HEK293 (cell line): ENCODE measurements around the gene HSD3B2.

ENCODE experiments used
- CTCF ChIA-PET: fragments of 350-600 bp; formaldehyde crosslinking; extraction: SDS; loops from one replicate; lab custom pipeline; 2021; ENCODE audit warnings: antibody characterized with exemption; lab: Yijun Ruan, JAX
- POLR2A ChIA-PET: fragments of 300-600 bp; formaldehyde crosslinking; extraction: SDS; loops from one replicate; lab custom pipeline; 2020; ENCODE audit warnings: antibody characterized with exemption, inconsistent platforms; lab: Yijun Ruan, JAX
- H3K27ac ChIP-seq: fragments of 200-500 bp; sonication (Bioruptor generic); 2 replicates; pipeline ENCODE4 v1.5.1; 2014; ENCODE audit warnings: low read depth, low read length, control low read depth, inconsistent platforms; ENCODE audit errors: extremely low read depth
- H3K36me3 ChIP-seq, 2 experiments: fragments of 200-500 bp in 1 of 2; sonication (Bioruptor generic) in 1 of 2; 1 replicate in 1 of 2; 2 replicates in 1 of 2; pipeline ENCODE4 v1.5.1; 2014 to 2017; ENCODE audit warnings: inconsistent platforms in 2 of 2, low read length in 2 of 2; ENCODE audit not compliant: control insufficient read depth in 2 of 2, insufficient read depth in 1 of 2
- H3K4me1 ChIP-seq: fragments of 200-500 bp; sonication (Bioruptor generic); 2 replicates; pipeline ENCODE4 v1.5.1; 2014; ENCODE audit warnings: mild to moderate bottlenecking, low read length, inconsistent platforms; ENCODE audit not compliant: control insufficient read depth, insufficient read depth
- H3K4me3 ChIP-seq: 2 replicates; pipeline ENCODE4 v1.5.1; 2011; ENCODE audit warnings: low read depth, mild to moderate bottlenecking, control low read depth, low read length, moderate library complexity
- H3K9me3 ChIP-seq: fragments of 200-500 bp; sonication (Bioruptor generic); 2 replicates; pipeline ENCODE4 v1.5.1; 2014; ENCODE audit warnings: low read depth, low read length, inconsistent platforms; ENCODE audit not compliant: control insufficient read depth, insufficient read depth
- FEZF1 ChIP-seq: fragments of 450-650 bp; formaldehyde crosslinking; IDR thresholded peaks from 2 replicates; pipeline ENCODE4 v1.5.1; 2016; ENCODE audit warnings: missing biosample characterization, missing genetic modification characterization
- PRDM1 ChIP-seq: fragments of 450-650 bp; formaldehyde crosslinking; IDR thresholded peaks from 2 replicates; pipeline ENCODE4; 2016; ENCODE audit warnings: missing biosample characterization, missing genetic modification characterization
- SCRT2 ChIP-seq: fragments of 450-650 bp; formaldehyde crosslinking; IDR thresholded peaks from 2 replicates; pipeline ENCODE4 v1.5.1; 2016; ENCODE audit warnings: missing biosample characterization, missing genetic modification characterization
- ZBTB1 ChIP-seq: fragments of 450-650 bp; formaldehyde crosslinking; IDR thresholded peaks from 2 replicates; pipeline ENCODE4 v1.5.1; 2016; ENCODE audit warnings: missing biosample characterization, missing genetic modification characterization
- ZBTB8A ChIP-seq: fragments of 450-650 bp; formaldehyde crosslinking; IDR thresholded peaks from 2 replicates; pipeline ENCODE4 v1.5.1; 2016; ENCODE audit warnings: missing biosample characterization, missing genetic modification characterization
- ZEB2 ChIP-seq: fragments of 450-650 bp; formaldehyde crosslinking; IDR thresholded peaks from 2 replicates; pipeline ENCODE4 v1.5.1; 2016; ENCODE audit warnings: missing biosample characterization, missing genetic modification characterization
- ZNF16 ChIP-seq: fragments of 450-650 bp; formaldehyde crosslinking; IDR thresholded peaks from 2 replicates; pipeline ENCODE4 v1.5.1; 2016; ENCODE audit warnings: low read depth, missing biosample characterization, missing genetic modification characterization
- ZNF174 ChIP-seq: fragments of 450-650 bp; formaldehyde crosslinking; IDR thresholded peaks from 2 replicates; pipeline ENCODE4 v1.5.0; 2017; ENCODE audit warnings: missing biosample characterization, mild to moderate bottlenecking, missing genetic modification characterization
- ZNF18 ChIP-seq: fragments of 450-650 bp; formaldehyde crosslinking; IDR thresholded peaks from 2 replicates; pipeline ENCODE4 v1.5.1; 2016; ENCODE audit warnings: missing biosample characterization, missing genetic modification characterization
- ZNF266 ChIP-seq: fragments of 450-650 bp; formaldehyde crosslinking; IDR thresholded peaks from 2 replicates; pipeline ENCODE4 v1.5.1; 2016; ENCODE audit warnings: missing biosample characterization, missing genetic modification characterization, low read depth
- ZNF302 ChIP-seq: fragments of 450-650 bp; formaldehyde crosslinking; IDR thresholded peaks from 2 replicates; pipeline ENCODE4 v1.5.1; 2016; ENCODE audit warnings: missing biosample characterization, missing genetic modification characterization, low read depth
- ZNF335 ChIP-seq: fragments of 450-650 bp; formaldehyde crosslinking; conservative IDR thresholded peaks from 2 replicates; pipeline ENCODE4 v1.5.1; 2016; ENCODE audit warnings: missing biosample characterization, missing genetic modification characterization
- ZNF341 ChIP-seq: fragments of 450-650 bp; formaldehyde crosslinking; IDR thresholded peaks from 2 replicates; pipeline ENCODE4; 2016; ENCODE audit warnings: low read depth, missing biosample characterization, missing genetic modification characterization
- ZNF366 ChIP-seq: fragments of 450-650 bp; formaldehyde crosslinking; conservative IDR thresholded peaks from 2 replicates; pipeline ENCODE4 v1.5.1; 2016; ENCODE audit warnings: missing biosample characterization, missing genetic modification characterization
- ZNF549 ChIP-seq: fragments of 450-650 bp; IDR thresholded peaks from 2 replicates; pipeline ENCODE4 v1.5.1; 2018; ENCODE audit warnings: missing biosample characterization, missing genetic modification characterization, mild to moderate bottlenecking, inconsistent platforms, moderate library complexity
- ZNF555 ChIP-seq: fragments of 450-650 bp; formaldehyde crosslinking; conservative IDR thresholded peaks from 2 replicates; pipeline ENCODE4 v1.5.1; 2017; ENCODE audit warnings: missing biosample characterization, mild to moderate bottlenecking, missing genetic modification characterization, inconsistent platforms
- ZNF658 ChIP-seq: fragments of 450-650 bp; formaldehyde crosslinking; IDR thresholded peaks from 2 replicates; pipeline ENCODE4; 2016; ENCODE audit warnings: missing biosample characterization, missing genetic modification characterization
- ZNF707 ChIP-seq: fragments of 450-650 bp; formaldehyde crosslinking; IDR thresholded peaks from 2 replicates; pipeline ENCODE4 v1.5.1; 2016; ENCODE audit warnings: missing biosample characterization, missing genetic modification characterization
- ZNF776 ChIP-seq: fragments of 450-650 bp; formaldehyde crosslinking; IDR thresholded peaks from 2 replicates; pipeline ENCODE4 v1.5.0; 2017; ENCODE audit warnings: missing biosample characterization, missing genetic modification characterization, borderline replicate concordance
- ZNF785 ChIP-seq: fragments of 450-650 bp; formaldehyde crosslinking; IDR thresholded peaks from 2 replicates; pipeline ENCODE4 v1.5.1; 2016; ENCODE audit warnings: missing biosample characterization, missing genetic modification characterization
- ZNF837 ChIP-seq: fragments of 450-650 bp; formaldehyde crosslinking; IDR thresholded peaks from 2 replicates; pipeline ENCODE4 v1.5.1; 2016; ENCODE audit warnings: missing biosample characterization, missing genetic modification characterization
- TF ChIP-seq, protein P1 (sequence below): fragments of 450-650 bp; formaldehyde crosslinking; IDR thresholded peaks from 2 replicates; pipeline ENCODE4 v1.5.1; 2016; ENCODE audit warnings: missing biosample characterization, missing genetic modification characterization
- TF ChIP-seq, protein P2 (sequence below): fragments of 450-650 bp; formaldehyde crosslinking; IDR thresholded peaks from 2 replicates; pipeline ENCODE4 v1.5.1; 2016; ENCODE audit warnings: missing biosample characterization, missing genetic modification characterization
- TF ChIP-seq, protein P3 (sequence below): fragments of 450-650 bp; IDR thresholded peaks from 2 replicates; pipeline ENCODE4 v1.5.1; 2018; ENCODE audit warnings: missing biosample characterization, missing genetic modification characterization
- TF ChIP-seq, protein P4 (sequence below): fragments of 450-650 bp; formaldehyde crosslinking; IDR thresholded peaks from 2 replicates; pipeline ENCODE4 v1.5.1; 2016; ENCODE audit warnings: missing biosample characterization, missing genetic modification characterization

HSD3B2 gene

DNA sequence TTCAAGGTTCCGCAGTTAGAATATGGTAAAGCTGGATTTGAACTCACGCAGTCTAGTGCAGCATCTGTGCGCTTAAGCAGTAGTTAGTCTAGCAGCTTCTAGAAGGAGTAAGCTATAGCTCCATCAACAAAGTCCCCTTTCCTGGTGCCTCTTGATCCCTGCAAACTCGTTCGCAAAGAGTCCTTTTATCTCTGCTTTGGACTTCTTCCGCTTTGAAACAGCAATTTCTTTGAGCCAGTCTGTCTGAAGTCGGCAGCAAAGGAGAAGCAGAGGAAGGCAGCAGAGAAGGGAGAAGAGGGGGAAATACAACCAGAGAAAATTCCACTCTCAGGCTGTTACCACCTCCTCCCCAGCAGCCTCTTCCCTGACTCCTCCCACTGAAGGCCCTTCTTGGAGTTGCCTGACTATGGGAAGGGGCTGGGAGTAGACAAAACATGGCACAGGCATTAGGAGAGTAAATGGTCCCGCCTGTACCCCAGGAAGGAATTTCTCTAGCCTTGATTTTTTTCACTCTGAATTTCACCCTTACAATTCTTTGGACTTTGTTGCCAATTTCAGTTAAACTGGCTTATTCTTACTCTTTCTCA is 25.9 kb downstream of the HSD3B2 start:
- POLR2A ChIA-PET, result no interaction called here

DNA sequence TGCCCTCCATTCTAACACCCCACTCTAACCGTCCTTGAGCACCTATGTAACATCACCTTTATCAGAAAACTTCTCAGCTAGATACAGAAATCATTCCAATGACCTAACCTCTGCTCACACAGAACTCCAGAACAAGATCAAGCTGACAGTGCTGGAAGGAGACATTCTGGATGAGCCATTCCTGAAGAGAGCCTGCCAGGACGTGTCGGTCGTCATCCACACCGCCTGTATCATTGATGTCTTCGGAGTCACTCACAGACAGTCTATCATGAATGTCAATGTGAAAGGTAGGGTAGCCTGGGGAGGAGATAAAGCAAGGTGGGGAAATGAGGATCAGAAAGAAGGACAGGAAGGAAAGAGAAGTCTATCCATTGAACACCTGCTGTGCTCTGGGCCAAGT is 27.8 kb downstream of the HSD3B2 start:
- CTCF ChIA-PET, result no interaction called here
- H3K36me3 ChIP-seq, result no peaks in the 10 kb centered on the region
- POLR2A ChIA-PET, result no interaction called here
- no peak overlapping the region for H3K27ac ChIP-seq
- no peaks in the 10 kb centered on the region for H3K9me3 ChIP-seq
- no peak for TF ChIP-seq ZNF555 (tag by site-specific recombination)
- TF ChIP-seq, protein P1, sequence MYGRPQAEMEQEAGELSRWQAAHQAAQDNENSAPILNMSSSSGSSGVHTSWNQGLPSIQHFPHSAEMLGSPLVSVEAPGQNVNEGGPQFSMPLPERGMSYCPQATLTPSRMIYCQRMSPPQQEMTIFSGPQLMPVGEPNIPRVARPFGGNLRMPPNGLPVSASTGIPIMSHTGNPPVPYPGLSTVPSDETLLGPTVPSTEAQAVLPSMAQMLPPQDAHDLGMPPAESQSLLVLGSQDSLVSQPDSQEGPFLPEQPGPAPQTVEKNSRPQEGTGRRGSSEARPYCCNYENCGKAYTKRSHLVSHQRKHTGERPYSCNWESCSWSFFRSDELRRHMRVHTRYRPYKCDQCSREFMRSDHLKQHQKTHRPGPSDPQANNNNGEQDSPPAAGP (tag by site-specific recombination), result no peak
- TF ChIP-seq, protein P2, sequence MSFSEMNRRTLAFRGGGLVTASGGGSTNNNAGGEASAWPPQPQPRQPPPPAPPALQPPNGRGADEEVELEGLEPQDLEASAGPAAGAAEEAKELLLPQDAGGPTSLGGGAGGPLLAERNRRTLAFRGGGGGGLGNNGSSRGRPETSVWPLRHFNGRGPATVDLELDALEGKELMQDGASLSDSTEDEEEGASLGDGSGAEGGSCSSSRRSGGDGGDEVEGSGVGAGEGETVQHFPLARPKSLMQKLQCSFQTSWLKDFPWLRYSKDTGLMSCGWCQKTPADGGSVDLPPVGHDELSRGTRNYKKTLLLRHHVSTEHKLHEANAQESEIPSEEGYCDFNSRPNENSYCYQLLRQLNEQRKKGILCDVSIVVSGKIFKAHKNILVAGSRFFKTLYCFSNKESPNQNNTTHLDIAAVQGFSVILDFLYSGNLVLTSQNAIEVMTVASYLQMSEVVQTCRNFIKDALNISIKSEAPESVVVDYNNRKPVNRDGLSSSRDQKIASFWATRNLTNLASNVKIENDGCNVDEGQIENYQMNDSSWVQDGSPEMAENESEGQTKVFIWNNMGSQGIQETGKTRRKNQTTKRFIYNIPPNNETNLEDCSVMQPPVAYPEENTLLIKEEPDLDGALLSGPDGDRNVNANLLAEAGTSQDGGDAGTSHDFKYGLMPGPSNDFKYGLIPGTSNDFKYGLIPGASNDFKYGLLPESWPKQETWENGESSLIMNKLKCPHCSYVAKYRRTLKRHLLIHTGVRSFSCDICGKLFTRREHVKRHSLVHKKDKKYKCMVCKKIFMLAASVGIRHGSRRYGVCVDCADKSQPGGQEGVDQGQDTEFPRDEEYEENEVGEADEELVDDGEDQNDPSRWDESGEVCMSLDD (tag by site-specific recombination), result no peak
- TF ChIP-seq, protein P3, sequence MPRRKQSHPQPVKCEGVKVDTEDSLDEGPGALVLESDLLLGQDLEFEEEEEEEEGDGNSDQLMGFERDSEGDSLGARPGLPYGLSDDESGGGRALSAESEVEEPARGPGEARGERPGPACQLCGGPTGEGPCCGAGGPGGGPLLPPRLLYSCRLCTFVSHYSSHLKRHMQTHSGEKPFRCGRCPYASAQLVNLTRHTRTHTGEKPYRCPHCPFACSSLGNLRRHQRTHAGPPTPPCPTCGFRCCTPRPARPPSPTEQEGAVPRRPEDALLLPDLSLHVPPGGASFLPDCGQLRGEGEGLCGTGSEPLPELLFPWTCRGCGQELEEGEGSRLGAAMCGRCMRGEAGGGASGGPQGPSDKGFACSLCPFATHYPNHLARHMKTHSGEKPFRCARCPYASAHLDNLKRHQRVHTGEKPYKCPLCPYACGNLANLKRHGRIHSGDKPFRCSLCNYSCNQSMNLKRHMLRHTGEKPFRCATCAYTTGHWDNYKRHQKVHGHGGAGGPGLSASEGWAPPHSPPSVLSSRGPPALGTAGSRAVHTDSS (tag by site-specific recombination), result no peak
- no peak for TF ChIP-seq ZNF776 (tag by site-specific recombination)
- no peak for TF ChIP-seq ZNF335 (tag by site-specific recombination)
- TF ChIP-seq ZNF658, result no peak
- TF ChIP-seq ZNF18 (tag by site-specific recombination), result no peak
- TF ChIP-seq, protein P4, sequence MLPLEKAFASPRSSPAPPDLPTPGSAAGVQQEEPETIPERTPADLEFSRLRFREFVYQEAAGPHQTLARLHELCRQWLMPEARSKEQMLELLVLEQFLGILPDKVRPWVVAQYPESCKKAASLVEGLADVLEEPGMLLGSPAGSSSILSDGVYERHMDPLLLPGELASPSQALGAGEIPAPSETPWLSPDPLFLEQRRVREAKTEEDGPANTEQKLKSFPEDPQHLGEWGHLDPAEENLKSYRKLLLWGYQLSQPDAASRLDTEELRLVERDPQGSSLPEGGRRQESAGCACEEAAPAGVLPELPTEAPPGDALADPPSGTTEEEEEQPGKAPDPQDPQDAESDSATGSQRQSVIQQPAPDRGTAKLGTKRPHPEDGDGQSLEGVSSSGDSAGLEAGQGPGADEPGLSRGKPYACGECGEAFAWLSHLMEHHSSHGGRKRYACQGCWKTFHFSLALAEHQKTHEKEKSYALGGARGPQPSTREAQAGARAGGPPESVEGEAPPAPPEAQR, result no peak
- TF ChIP-seq, all 188 proteins: peak for 0
- no peak overlapping the region for H3K4me3 ChIP-seq
- no peaks in the 10 kb centered on the region for H3K4me1 ChIP-seq

More for the DNA sequence above, 25.9 kb downstream of the HSD3B2 start:
- peak; percentile 76 for TF ChIP-seq ZNF341 (tag by site-specific recombination)
- TF ChIP-seq PRDM1 (tag by site-specific recombination), result no peak
- Histone ChIP-seq H3K9me3 (no peaks in the 10 kb centered on the region), H3K36me3 (no peaks in the 10 kb centered on the region), H3K27ac (no peak overlapping the region), H3K4me3 (no peak overlapping the region), H3K4me1 (no peaks in the 10 kb centered on the region)
- CTCF ChIA-PET, result no interaction called here

DNA sequence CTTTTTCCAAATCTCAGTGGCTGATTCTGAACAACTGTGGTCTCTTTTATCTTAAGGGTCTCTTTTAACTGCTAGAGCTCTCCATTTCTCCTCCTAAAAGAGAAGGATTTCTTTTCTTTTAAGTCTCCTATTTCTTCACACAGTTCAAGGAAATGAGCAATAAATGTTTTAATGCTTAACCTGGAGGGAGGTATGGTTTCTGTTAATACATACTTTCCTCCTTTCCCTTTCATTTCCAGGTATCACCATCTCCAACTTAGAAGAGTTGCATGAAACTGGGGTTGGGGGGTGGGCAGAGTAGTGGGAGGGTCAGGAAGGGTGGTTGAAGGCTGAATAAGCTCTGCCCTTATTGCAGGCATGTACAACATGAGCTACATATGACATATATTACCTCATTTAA is 31.4 kb downstream of the HSD3B2 start:
- Histone ChIP-seq H3K9me3 (no peaks in the 10 kb centered on the region), H3K4me3 (no peak overlapping the region), H3K27ac (no peak overlapping the region), H3K4me1 (no peaks in the 10 kb centered on the region), H3K36me3 (no peaks in the 10 kb centered on the region)
- CTCF ChIA-PET, result interaction anchor here (0.6 to 1.3 kb wide), 2 partner anchors 30 to 359 kb away, joined by 3 to 5 read pairs; no protein-coding TSS in a partner anchor
- POLR2A ChIA-PET, result no interaction called here
- TF ChIP-seq ZBTB8A (tag by site-specific recombination), result no peak
- no peak for TF ChIP-seq ZNF174 (tag by site-specific recombination)
- no peak for TF ChIP-seq ZEB2 (tag by site-specific recombination)
- TF ChIP-seq ZNF549, result no peak
- TF ChIP-seq ZNF266 (tag by site-specific recombination), result no peak
- TF ChIP-seq ZBTB1 (tag by site-specific recombination), result no peak
- TF ChIP-seq ZNF16 (tag by site-specific recombination), result no peak
- TF ChIP-seq ZNF707 (tag by site-specific recombination), result no peak
- no peak for TF ChIP-seq FEZF1 (tag by site-specific recombination)
- no peak for TF ChIP-seq ZNF837 (tag by site-specific recombination)
- TF ChIP-seq ZNF302, result no peak
- no peak for TF ChIP-seq ZNF785 (tag by site-specific recombination)
- no peak for TF ChIP-seq SCRT2 (tag by site-specific recombination)
- no peak for TF ChIP-seq ZNF366 (tag by site-specific recombination)
